HG03354 (cell line): ENCODE data around the gene UNKL.

Experiments used
- ATAC-seq: cut with Tn5 transposase; IDR thresholded peaks from one replicate; pipeline ENCODE4 v1.9.1; 2021; ENCODE audit warnings: mild to moderate bottlenecking; ENCODE audit not compliant: unreplicated experiment, poor library complexity, severe bottlenecking

Gene UNKL

GRCh38 chr16:1408171-1408837 lies 6.2 kb downstream of the UNKL start:
- peak; percentile 76 for ATAC-seq

DNA sequence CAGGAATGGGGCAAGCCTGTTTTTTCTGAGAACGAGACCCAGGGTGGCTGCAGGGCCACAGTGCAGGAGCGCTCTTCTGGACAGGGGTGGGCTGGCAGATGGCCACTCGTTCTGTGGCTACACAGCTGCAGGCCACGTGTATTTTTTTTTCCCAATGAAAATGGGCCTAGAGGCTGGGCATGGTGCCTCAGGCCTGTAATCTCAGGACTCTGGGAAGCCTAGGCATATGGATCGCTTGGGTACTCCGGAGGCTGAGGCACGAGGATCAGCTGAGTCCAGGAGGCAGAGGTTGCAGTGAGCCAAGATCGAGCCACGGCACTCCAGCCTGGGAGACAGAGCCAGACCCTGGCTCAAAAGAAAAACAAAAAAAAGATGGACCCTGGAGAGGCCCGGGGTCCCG lies 6.8 kb downstream of the UNKL start:
- no peak for ATAC-seq

GRCh38 chr16:1403733-1404132 lies 10.8 kb downstream of the UNKL start:
- no peak for ATAC-seq

GRCh38 chr16:1403036-1403435 lies 11.5 kb downstream of the UNKL start:
- no peak for ATAC-seq

GRCh38 chr16:1401758-1402154 lies 12.7 kb downstream of the UNKL start:
- ATAC-seq = no peak

DNA sequence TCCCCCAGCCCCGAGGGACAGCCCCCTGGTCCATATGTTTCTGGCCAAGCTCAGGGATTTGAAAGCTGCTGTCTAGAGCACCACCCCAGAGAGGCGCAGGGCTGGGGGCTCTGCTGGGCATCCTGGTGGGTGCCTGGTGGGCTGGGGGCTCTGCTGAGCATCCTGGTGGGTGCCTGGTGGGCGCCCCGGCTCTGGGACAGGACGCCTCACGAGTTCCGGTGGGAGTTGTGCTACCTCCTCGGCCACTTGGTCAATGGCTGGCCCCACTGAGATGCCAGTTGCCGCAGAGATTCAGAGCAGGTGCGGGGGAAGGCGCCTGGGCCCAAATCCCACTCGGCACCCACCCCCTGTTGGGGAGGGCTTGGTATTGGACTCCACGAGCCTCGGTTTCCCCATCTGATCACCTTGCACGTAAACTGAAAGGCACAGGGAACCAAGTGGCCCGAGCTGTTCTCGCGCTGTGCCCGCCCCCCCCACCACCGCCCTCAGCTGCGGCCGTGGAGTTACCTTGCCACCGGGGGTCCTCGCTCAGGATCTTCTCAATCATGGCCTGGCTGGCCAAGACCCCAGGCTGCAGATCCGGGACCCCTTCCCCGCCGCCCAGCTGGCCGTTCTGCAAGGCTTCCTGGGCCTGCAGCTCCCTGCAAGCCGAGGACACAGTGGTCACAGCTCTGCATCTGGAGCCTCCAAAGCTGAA lies 13.3 kb downstream of the UNKL start:
- no peak for ATAC-seq

GRCh38 chr16:1398826-1399581 lies 15.5 kb downstream of the UNKL start:
- no peak for ATAC-seq

- ATAC-seq = no peak
Measured at GRCh38 chr16:1398351-1398750, 16.2 kb downstream of the UNKL start.

GRCh38 chr16:1397779-1398178 lies 16.7 kb downstream of the UNKL start:
- no peak for ATAC-seq

DNA sequence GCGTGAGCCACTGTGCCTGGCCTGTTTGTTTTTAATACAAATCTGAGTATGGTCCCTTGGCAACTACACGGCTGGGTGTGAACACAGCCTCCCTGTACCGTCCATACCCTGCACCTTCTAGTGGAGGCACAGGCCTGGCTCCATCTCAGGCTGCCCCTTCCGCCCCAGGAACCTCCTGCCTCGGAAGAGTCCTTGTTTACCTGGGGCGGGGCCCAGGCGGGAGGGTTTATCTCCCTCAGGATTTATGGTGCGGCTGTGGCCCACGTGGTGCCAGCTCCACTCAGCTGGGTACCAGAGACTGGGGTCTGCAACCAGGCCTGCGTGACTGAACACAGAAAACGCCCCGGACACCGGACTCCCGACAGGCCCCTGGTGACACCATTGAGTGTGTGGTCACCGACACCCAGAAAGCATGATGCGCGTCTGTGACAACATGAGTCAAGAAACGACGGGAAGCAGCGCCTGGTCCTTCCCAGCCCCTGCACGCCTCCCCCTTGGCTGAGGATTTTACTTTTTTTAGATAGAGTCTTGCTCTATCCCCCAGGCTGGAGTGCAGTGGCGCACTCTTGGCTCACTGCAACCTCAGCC lies 19.0 kb downstream of the UNKL start:
- ATAC-seq = no peak

DNA sequence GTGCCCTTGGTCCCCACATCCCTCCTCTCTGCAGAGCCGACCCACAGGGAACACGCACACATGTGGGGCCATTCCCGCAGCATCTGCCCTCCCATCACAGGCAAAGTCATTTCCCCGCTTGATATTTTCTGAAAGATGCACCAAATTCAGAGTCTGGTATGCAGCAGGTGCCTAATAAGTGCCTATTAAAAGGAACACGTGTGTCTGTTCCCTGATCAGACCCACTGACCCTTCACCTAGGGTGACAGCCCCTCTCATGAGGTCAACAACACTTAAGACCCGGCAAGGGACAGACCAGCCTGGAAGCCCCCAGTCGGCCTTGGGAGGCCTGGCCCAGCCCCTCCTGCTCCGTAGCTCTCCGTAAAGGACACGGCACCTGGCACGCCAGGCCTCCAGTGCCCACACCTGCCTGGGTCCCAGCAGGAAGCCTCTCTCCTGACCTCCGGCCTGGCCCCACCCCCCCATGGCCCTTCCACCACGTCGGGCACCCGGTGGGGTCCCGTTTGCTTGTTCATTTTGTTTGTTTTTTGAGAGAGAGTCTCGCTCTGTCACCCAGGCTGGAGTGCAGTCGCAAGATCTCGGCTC lies 20.0 kb downstream of the UNKL start:
- ATAC-seq = no peak

GRCh38 chr16:1393613-1394176 lies 20.8 kb downstream of the UNKL start:
- no peak for ATAC-seq

DNA sequence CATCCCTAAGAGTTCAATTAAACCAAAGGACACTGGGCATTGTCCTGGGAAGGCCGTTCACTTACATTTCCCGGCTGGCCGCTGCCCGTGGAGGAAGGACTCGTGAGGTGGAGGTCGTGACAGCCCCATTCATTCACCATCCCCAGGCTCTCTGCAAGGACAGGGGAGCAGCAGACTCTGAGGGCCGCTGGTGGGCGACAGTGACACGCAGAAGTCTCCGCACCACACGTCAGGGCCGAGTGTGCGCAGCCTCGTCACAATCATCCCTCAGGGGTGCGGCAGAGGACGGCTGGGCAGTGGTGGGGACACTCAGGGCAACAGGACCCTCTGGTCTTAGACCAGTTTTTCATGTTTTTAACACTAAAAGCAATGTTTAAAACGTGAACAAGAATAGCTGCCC lies 21.7 kb downstream of the UNKL start:
- ATAC-seq = no peak

DNA sequence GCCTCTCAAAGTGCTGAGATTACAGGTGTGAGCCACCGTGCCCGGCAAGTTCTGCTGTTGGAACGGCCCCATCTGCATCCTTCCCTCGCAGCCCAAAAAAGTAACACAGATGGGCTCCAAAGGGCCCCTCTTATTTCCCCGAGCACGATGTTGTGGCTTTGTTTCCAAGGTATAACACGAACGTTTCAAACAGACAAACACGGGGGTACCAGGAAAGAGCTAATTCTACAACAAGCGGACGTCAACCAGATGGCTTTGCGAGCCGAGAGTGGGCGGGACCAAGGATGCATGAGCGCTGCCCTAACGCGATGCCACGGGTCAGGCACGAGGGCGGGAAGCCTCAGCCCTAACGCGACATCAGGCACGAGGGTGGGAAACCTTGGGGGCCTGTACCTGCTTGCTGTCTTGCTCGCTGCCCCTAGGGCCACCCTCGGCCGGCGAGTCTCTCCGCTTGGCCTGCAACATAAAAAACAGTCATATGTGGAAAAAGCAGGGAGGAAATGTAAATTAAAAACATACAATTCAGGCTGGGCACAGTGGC lies 24.2 kb downstream of the UNKL start:
- no peak for ATAC-seq

DNA sequence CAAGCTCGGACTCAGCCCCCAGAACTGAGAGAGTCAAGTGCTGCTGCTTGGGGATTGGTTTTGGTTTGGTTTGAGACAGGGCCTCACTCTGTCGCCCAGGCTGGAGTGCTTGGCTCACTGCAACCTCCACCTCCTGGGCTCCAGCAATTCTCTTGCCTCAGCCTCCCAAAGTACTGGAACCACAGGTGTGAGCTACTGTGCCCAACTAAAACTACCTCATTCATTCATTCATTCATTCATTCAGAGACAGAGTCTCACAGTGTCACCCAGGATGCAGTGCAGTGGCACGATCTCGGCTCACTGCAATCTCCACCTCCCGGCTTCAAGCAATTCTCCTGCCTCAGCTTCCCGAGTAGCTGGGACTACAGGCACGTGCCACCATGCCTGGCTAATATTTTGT lies 24.7 kb downstream of the UNKL start:
- no peak for ATAC-seq

DNA sequence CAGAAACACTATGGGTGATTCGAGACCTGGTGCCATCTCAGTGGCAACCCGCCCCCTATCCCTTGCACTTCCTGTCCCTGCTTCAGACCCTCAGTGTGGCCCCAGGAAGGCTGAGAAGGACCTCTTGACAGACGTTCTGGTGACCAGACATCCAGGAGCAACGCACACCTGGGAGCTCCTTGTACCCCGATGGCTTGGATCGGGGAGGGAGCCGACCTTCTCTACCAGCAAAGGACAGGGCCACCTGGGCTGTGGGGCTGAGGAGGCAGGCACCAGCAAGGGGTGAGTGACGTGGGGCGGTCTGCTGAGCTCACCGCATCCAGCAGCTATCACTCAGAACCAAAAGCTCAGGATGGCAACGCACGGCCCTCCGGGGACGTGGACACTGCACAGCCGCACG lies 27.2 kb downstream of the UNKL start:
- ATAC-seq = no peak

DNA sequence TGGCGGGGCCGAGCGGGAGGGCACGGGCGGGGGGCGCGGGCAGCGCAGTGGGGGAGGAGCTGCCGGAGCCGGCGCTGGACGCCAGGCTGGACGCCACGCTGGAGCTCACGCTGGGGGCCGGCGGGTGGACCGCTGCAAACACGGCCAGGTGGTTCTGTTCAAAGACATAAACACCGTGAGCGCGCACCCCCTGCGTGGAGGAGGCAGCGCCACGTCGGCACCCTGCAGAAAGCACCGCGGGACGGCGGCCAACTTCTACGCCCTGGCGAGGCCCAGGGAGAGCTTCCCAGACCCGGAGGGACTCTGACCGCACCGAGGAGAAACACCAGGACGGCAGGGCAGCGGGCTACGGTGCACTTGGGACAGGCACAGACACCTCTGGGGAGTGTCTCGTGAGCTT lies 29.3 kb downstream of the UNKL start:
- ATAC-seq = no peak

- no peak for ATAC-seq
Measured at GRCh38 chr16:1383556-1383955, 30.9 kb downstream of the UNKL start.

DNA sequence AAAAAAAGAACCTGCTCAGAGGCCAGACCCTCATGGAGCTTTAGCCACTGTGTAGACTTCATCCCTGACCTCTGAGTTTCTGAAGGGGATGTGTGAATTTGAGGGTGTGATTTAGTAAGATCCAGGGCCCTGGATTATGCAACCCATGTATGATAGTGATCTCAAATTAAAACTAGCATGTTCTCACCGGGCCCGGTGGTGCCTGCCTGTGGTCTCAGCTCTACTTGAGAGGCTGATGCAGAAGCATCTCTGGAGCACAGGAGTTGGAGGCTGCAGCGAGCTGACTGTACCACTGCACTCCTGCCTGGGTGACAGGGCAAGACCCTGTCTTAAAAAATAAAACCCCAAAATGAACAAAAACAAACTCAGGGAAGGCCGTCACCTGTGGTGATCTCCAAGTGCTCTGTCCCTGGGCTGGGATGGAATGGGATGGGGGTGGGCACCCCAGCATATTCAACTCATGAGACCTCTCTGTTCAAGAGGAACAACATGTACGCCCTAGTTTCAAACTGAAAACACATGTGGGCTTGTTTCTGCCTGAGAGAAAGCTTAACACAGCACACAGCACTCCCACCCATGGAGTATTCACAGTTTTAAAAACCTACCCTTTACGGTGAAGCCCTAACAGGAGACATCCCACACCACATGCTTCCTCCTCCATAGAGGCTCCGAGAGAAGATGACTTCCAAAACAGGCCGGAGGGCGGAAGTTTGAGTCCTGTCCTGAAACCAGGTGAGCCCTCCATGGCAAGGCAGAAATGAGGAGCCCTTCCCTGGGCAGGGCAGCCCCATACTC lies 32.7 kb downstream of the UNKL start:
- ATAC-seq = no peak
